Activated naive CD4-positive, alpha-beta T cell treated with anti-CD3 and anti-CD28 coated beads, Interleukin-2, amount 50 U/mL, for 16 hours (primary cell): Measurements from ENCODE around the gene PLA2G3.

Source experiments
- DNase-seq: peaks from one replicate; pipeline ENCODE4 v3.0.0-alpha.2; 2020

Gene PLA2G3

DNA sequence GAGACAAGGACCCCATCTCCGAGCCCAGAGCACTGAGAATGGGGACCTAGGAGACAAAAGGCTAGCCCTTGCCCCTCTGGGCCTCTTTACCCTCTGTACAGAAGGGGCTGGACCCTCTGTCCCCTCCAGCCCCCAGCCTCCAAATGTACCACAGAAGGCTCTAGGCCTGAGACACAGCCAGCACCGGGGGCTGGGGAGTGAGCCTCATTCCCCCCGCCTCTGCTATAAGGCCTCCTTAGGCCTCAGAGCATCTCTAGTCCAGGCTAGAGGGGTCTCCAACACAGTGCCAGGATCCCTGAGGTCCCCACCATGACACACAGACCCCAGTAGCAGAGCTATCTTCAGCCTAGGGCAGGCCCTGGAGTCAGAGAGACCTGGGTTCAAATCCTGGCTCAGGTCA lies 54.4 kb downstream of the PLA2G3 start:
- DNase-seq = no peak

DNA sequence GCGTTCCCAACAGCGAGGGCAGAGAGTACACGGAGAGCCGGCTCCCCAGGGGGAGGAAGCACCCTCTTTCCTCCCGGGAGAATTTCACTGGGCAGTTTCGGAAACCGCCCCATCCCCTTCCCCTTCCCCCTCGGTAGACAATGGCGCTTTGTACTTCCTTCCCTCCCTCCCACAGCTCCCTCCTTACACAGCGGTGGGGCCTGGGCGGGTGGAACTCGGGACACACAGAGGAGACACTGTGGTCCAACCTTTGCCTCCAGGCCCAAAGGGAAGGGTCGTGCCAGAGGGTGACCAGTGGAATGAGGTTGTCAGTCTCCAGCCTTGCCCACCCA lies 54.8 kb downstream of the PLA2G3 start:
- no peak for DNase-seq

DNA sequence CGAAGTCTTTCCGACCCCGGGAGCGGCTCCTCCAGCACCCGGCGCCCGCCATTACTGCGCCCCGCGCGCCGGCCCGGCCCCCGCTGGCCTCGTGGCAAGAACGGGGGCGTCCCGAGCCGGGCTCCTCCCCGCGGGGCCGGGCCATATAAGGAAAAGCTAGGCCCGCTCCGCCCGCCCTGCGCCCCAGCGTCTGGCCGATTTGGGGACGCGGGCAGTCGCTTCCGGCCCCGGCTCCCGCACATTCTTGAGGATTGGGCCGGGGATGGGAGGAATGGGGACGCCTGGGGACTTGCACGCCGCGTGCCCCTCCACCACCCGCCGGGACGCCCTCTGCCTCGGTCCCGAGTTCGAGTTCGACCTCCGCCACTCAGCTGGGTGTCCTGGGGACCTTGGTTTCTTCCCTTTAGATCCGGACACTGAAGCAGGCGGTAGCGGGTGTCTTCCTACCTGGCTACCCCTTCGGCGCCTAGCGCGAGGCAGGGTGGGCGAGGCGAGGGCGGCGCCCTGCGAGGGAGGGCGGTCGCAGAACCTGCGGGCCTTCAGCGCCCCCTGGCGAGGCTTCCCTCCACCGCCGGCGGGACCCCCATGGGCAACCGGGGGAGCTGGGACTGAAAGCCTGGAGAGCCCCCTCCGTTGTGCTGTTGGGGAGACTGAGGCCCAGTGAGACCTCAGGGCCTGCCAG lies 55.4 kb downstream of the PLA2G3 start:
- DNase-seq = peak; percentile 91
